ENCODE data around the gene DUOX1.

The DUOX1 gene

GRCh38 chr15:45186771-45187577 is 57.2 kb downstream of the DUOX1 start:
- in situ Hi-C loops (cut with HindIII; ENCODE audit: low sequenced_read_pairs) = no loop called here
- DNase-seq (ENCODE audit: low read depth, low spot score) = no peak
- no peak for TF ChIP-seq CTCF (IDR thresholded peaks at IDR 0.05; ENCODE audit: low read depth, low read length)
- peak overlapping the region; percentile 60 for H3K4me3 ChIP-seq (ENCODE audit: low read depth, low read length)

GRCh38 chr15:45187578-45187893 is 57.7 kb downstream of the DUOX1 start:
- peak overlapping the region; percentile 60 for H3K4me3 ChIP-seq (ENCODE audit: low read depth, low read length)
- in situ Hi-C loops (cut with HindIII; ENCODE audit: low sequenced_read_pairs) = no loop called here
- no peak for TF ChIP-seq CTCF (IDR thresholded peaks at IDR 0.05; ENCODE audit: low read depth, low read length)
- no peak for DNase-seq (ENCODE audit: low read depth, low spot score)

- in situ Hi-C loops (cut with HindIII; ENCODE audit: low sequenced_read_pairs) = no loop called here
- peak; percentile 28 for DNase-seq (ENCODE audit: low read depth, low spot score)
Observed at GRCh38 chr15:45187894-45188830, 58.4 kb downstream of the DUOX1 start, which contains the start of gene SHF. TSS of gene SHF (minus strand) at chr15:45187966. CDS start at chr15:45187951, 15 bp downstream.

GRCh38 chr15:45197512-45197911 is 67.7 kb downstream of the DUOX1 start:
- no peak overlapping the region for H3K4me3 ChIP-seq (ENCODE audit: low read depth, low read length)
- in situ Hi-C loops (cut with HindIII; ENCODE audit: low sequenced_read_pairs) = no loop called here
- no peak for TF ChIP-seq CTCF (IDR thresholded peaks at IDR 0.05; ENCODE audit: low read depth, low read length)
- no peak for DNase-seq (ENCODE audit: low read depth, low spot score)

More at GRCh38 chr15:45187894-45188830, 58.4 kb downstream of the DUOX1 start, which contains the start of gene SHF:
- no peak for TF ChIP-seq CTCF (IDR thresholded peaks at IDR 0.05; ENCODE audit: low read depth, low read length)
- peak within 1 kb of the TSS; percentile 60 for H3K4me3 ChIP-seq (ENCODE audit: low read depth, low read length)

- TF ChIP-seq CTCF (IDR thresholded peaks at IDR 0.05; ENCODE audit: low read depth, low read length) = peak; percentile 86
- H3K4me3 ChIP-seq (ENCODE audit: low read depth, low read length) = peak overlapping the region; percentile 80
- in situ Hi-C loops (cut with HindIII; ENCODE audit: low sequenced_read_pairs) = no loop called here
- peak; percentile 98 for DNase-seq (ENCODE audit: low read depth, low spot score)
Observed at GRCh38 chr15:45198337-45199135, 68.7 kb downstream of the DUOX1 start.

All from astrocyte of the spinal cord (primary cell).